IMR-90 (cell line): ENCODE results near the gene DDIAS. TPM values are rescaled to one million over a fixed set of nuclear protein-coding genes. Genes with fewer than 3 reads are reported as not detected.

ENCODE experiments used
- ATAC-seq: fragments of 200-7000 bp; cut with Tn5 transposase; 2 replicates; pipeline ENCODE4 v1.9.1; 2020; ENCODE audit warnings: low read depth, mild to moderate bottlenecking, moderate library complexity
- BruUV-seq: library from RNA; stranded (reverse); fragments of 400-500 nt; replicated peaks from 2 replicates; lab custom pipeline; 2021; lab: Mats Ljungman, UMichigan
- CTCF ChIA-PET: fragments of 300-600 bp; formaldehyde crosslinking; extraction: SDS; loops from one replicate; lab custom pipeline; 2021; ENCODE audit warnings: antibody characterized with exemption; lab: Yijun Ruan, JAX
- POLR2A ChIA-PET: fragments of 300-600 bp; sonication (Branson Sonifier 250); formaldehyde crosslinking; loops from one replicate; lab custom pipeline; 2022; ENCODE audit warnings: antibody characterized with exemption; ENCODE audit not compliant: unreplicated experiment; lab: Charles Lee
- DNase-seq: peaks from one replicate; pipeline ENCODE4 v3.0.0; 2013
- H2AFZ ChIP-seq: replicated peaks from 2 replicates; pipeline ENCODE3; 2013; ENCODE audit warnings: low read length, mild to moderate bottlenecking; ENCODE audit not compliant: poor library complexity
- H2AK5ac ChIP-seq: 2 replicates; pipeline ENCODE4 v1.6.1; 2013; ENCODE audit warnings: low read depth, low read length, inconsistent platforms
- H2AK9ac ChIP-seq: replicated peaks from 2 replicates; pipeline ENCODE3; 2013; ENCODE audit warnings: mild to moderate bottlenecking, low read depth, low read length, moderate library complexity; ENCODE audit not compliant: poor library complexity
- H2BK120ac ChIP-seq: 2 replicates; pipeline ENCODE4 v1.6.1; 2013; ENCODE audit warnings: low read depth, low read length, inconsistent platforms
- H2BK15ac ChIP-seq: 3 replicates; pipeline ENCODE4 v1.6.1; 2013; ENCODE audit warnings: low read depth, low read length, inconsistent platforms
- H2BK20ac ChIP-seq: 2 replicates; pipeline ENCODE4 v1.6.1; 2013; ENCODE audit warnings: low read depth, mild to moderate bottlenecking, inconsistent platforms, low read length, moderate library complexity
- H2BK5ac ChIP-seq: 2 replicates; pipeline ENCODE4 v1.6.1; 2013; ENCODE audit warnings: mild to moderate bottlenecking, low read depth, low read length, inconsistent platforms; ENCODE audit not compliant: poor library complexity, severe bottlenecking
- H3K14ac ChIP-seq: replicated peaks from 2 replicates; pipeline ENCODE4 v1.6.1; 2013; ENCODE audit warnings: low read depth, low read length, inconsistent platforms
- H3K18ac ChIP-seq: 2 replicates; pipeline ENCODE4 v1.6.1; 2013; ENCODE audit warnings: low read depth, low read length, control low read depth
- H3K23ac ChIP-seq: 2 replicates; pipeline ENCODE4 v1.6.1; 2013; ENCODE audit warnings: low read depth, low read length, inconsistent platforms
- H3K27ac ChIP-seq: 2 replicates; pipeline ENCODE4 v1.5.1; 2013; ENCODE audit warnings: mild to moderate bottlenecking, control low read depth, low read length; ENCODE audit not compliant: insufficient read depth
- H3K27me3 ChIP-seq: 2 replicates; pipeline ENCODE4 v1.6.1; 2013; ENCODE audit warnings: low read length; ENCODE audit not compliant: control insufficient read depth, insufficient read depth
- H3K36me3 ChIP-seq: 2 replicates; pipeline ENCODE4 v1.6.1; 2013; ENCODE audit warnings: low read length, mixed read lengths; ENCODE audit not compliant: control insufficient read depth, insufficient read depth
- H3K4ac ChIP-seq: 2 replicates; pipeline ENCODE4 v1.6.1; 2013; ENCODE audit warnings: low read depth, low read length, inconsistent platforms
- H3K4me1 ChIP-seq: 2 replicates; pipeline ENCODE4 v1.6.1; 2013; ENCODE audit warnings: low read length, mixed read lengths; ENCODE audit not compliant: control insufficient read depth, insufficient read depth
- H3K4me2 ChIP-seq: 2 replicates; pipeline ENCODE4 v1.6.1; 2013; ENCODE audit warnings: low read depth, mild to moderate bottlenecking, control low read depth, low read length, moderate library complexity
- H3K4me3 ChIP-seq: 2 replicates; pipeline ENCODE4 v1.5.1; 2013; ENCODE audit warnings: low read depth, mild to moderate bottlenecking, control low read depth, low read length, moderate library complexity; ENCODE audit not compliant: insufficient read depth
- H3K56ac ChIP-seq: 2 replicates; pipeline ENCODE4 v1.6.1; 2013; ENCODE audit warnings: low read length, inconsistent platforms; ENCODE audit not compliant: insufficient read depth; ENCODE audit errors: extremely low read depth
- H3K79me1 ChIP-seq, 2 experiments: 2 replicates each; pipeline ENCODE4 v1.6.1; 2013; ENCODE audit warnings: low read length in 2 of 2, inconsistent platforms in 1 of 2, low read depth in 1 of 2
- H3K9ac ChIP-seq: 2 replicates; pipeline ENCODE4 v1.6.1; 2013; ENCODE audit warnings: low read depth, low read length, control low read depth
- H3K9me1 ChIP-seq: 2 replicates; pipeline ENCODE4 v1.6.1; 2013; ENCODE audit warnings: low read length, inconsistent platforms; ENCODE audit not compliant: insufficient read depth
- H3K9me3 ChIP-seq: 2 replicates; pipeline ENCODE4 v1.6.1; 2013; ENCODE audit warnings: low read length; ENCODE audit not compliant: control insufficient read depth, insufficient read depth
- H4K20me1 ChIP-seq: 2 replicates; pipeline ENCODE4 v1.6.1; 2013; ENCODE audit warnings: low read length, inconsistent platforms; ENCODE audit not compliant: insufficient read depth
- H4K5ac ChIP-seq: 2 replicates; pipeline ENCODE4 v1.6.1; 2013; ENCODE audit warnings: mild to moderate bottlenecking, low read depth, low read length, control low read depth
- H4K8ac ChIP-seq, 2 experiments: 2 replicates each; pipeline ENCODE4 v1.6.1; 2013; ENCODE audit warnings: low read depth in 2 of 2, low read length in 2 of 2, control low read depth in 1 of 2, inconsistent platforms in 1 of 2
- H4K91ac ChIP-seq: 2 replicates; pipeline ENCODE4 v1.6.1; 2013; ENCODE audit warnings: low read depth, low read length, inconsistent platforms; ENCODE audit not compliant: insufficient read depth
- BHLHE40 ChIP-seq: fragments of 150-350 bp; IDR thresholded peaks from 2 replicates; pipeline ENCODE4 v1.6.1; 2016; ENCODE audit warnings: mild to moderate bottlenecking, low read depth, low read length
- CHD1 ChIP-seq: IDR thresholded peaks from 2 replicates; pipeline ENCODE4 v1.6.1; 2012; ENCODE audit warnings: low read depth, low read length, improper control_type of control experiment
- MAFK ChIP-seq: IDR thresholded peaks from 2 replicates; pipeline ENCODE4 v1.6.1; 2012; ENCODE audit warnings: low read depth, low read length, improper control_type of control experiment
- POLR2A ChIP-seq: IDR thresholded peaks from 2 replicates; pipeline ENCODE4 v1.6.1; 2012; ENCODE audit warnings: mild to moderate bottlenecking, low read depth, low read length
- RAD21 ChIP-seq: IDR thresholded peaks from 2 replicates; pipeline ENCODE4 v1.6.1; 2012; ENCODE audit warnings: low read length, improper control_type of control experiment
- RFX5 ChIP-seq: IDR thresholded peaks from 2 replicates; pipeline ENCODE4 v1.8.0; 2012; ENCODE audit warnings: low read depth, mild to moderate bottlenecking, low read length, moderate library complexity
- SMC3 ChIP-seq: fragments of 150-350 bp; IDR thresholded peaks from 2 replicates; pipeline ENCODE4 v1.6.1; 2016; ENCODE audit warnings: low read depth, mild to moderate bottlenecking, antibody characterized with exemption, low read length, moderate library complexity
- dilution Hi-C: fragments of 300-500 bp; cut with HindIII; formaldehyde crosslinking; loops from one replicate; pipeline ENCODE4 v1.14.3; 2018; ENCODE audit warnings: low sequenced_read_pairs; ENCODE audit not compliant: unreplicated experiment
- in situ Hi-C: fragments of 300-500 bp; cut with MboI; formaldehyde crosslinking; loops from 3 replicates; pipeline ENCODE4 v1.14.3; 2019; ENCODE audit warnings: low sequenced_read_pairs, inconsistent platforms, mixed read lengths
- intact Hi-C: fragments of 100-400 bp; cut with micrococcal nuclease; formaldehyde crosslinking; loops from 2 replicates; pipeline ENCODE4 v1.10.0; 2022
- polyA plus RNA-seq, 3 experiments: library from polyadenylated mRNA; depleted of rRNA; stranded (reverse); fragments of >200 nt; gene quantifications; 2 replicates each; pipeline ENCODE4 v1.2.3, GENCODE V29; 2012; ENCODE audit warnings: low replicate concordance in 1 of 3
- total RNA-seq: library from RNA; depleted of rRNA; stranded (reverse); fragments of >200 nt; gene quantifications from 2 replicates; pipeline ENCODE4 v1.2.3, GENCODE V29; 2012

DDIAS gene
- total and polyA plus RNA-seq, 2 of the 4 experiments (the other 2 are of a cell fraction) = 4.3 to 15.8 TPM

- H3K79me1 ChIP-seq = no peaks in the 10 kb centered on the region; a peak in 1 of 4 replicates
- no peak overlapping the region for H3K4me2 ChIP-seq
- no peaks in the 10 kb centered on the region for H3K9me3 ChIP-seq
- H2BK15ac ChIP-seq = no peak overlapping the region
- H3K4ac ChIP-seq = no peak overlapping the region
- H3K27me3 ChIP-seq = no peaks in the 10 kb centered on the region
- H3K56ac ChIP-seq = no peak overlapping the region
- intact Hi-C loops (loop anchor here (5.0 kb wide), 1 partner anchor 181 kb away; the partner anchor contains the start of gene PCF11), dilution Hi-C loops (no loop called here), in situ Hi-C loops (no loop called here)
- no peak overlapping the region for H3K14ac ChIP-seq
- no peaks in the 10 kb centered on the region; the same call in 1 of the 2 replicates for H3K36me3 ChIP-seq
- H2BK20ac ChIP-seq = no peak overlapping the region
- H2AK5ac ChIP-seq = no peak overlapping the region
- ChIA-PET CTCF (no interaction called here), POLR2A (no interaction called here)
- no peak overlapping the region for H2AFZ ChIP-seq
- H4K8ac ChIP-seq = no peak overlapping the region
- no peak for TF ChIP-seq RFX5
- no peak for TF ChIP-seq SMC3
- TF ChIP-seq MAFK = no peak
- no peak for TF ChIP-seq BHLHE40
- TF ChIP-seq RAD21 = no peak
- TF ChIP-seq CHD1 = no peak
- no peak for TF ChIP-seq POLR2A
- no peak overlapping the region for H3K23ac ChIP-seq
- H3K27ac ChIP-seq = no peak overlapping the region
- no peak for ATAC-seq
- H2BK120ac ChIP-seq = no peak overlapping the region
- H4K5ac ChIP-seq = no peak overlapping the region
- no peaks in the 10 kb centered on the region for H3K9me1 ChIP-seq
- no peak for DNase-seq
- no peak overlapping the region for H4K91ac ChIP-seq
- no peaks in the 10 kb centered on the region for H4K20me1 ChIP-seq
- no peak overlapping the region for H2AK9ac ChIP-seq
- H3K4me1 ChIP-seq = peaks cover 3% of the 10 kb centered on the region
- H3K18ac ChIP-seq = no peak overlapping the region
- BruUV-seq = no TSS peak
- H3K4me3 ChIP-seq = no peak overlapping the region
- H2BK5ac ChIP-seq = no peak overlapping the region
- H3K9ac ChIP-seq = no peak overlapping the region
Observed at GRCh38 chr11:82975882-82976281, 74.3 kb downstream of the DDIAS start.
